Kidney glomerular epithelial cell (primary cell): ENCODE measurements around the gene HIVEP2.

Source experiments
- DNase-seq: peaks from one replicate; lab custom pipeline; 2025; lab: John Stamatoyannopoulos, UW

Gene HIVEP2

GRCh38 chr6:142737368-142738034, 207.5 kb downstream of the HIVEP2 start:
- no peak for DNase-seq

- DNase-seq = no peak
These were observed 209.8 kb downstream of the HIVEP2 start for GRCh38 chr6:142735204-142735603.

GRCh38 chr6:142732790-142733189, 212.2 kb downstream of the HIVEP2 start:
- DNase-seq = no peak

GRCh38 chr6:142731611-142732010, 213.4 kb downstream of the HIVEP2 start:
- DNase-seq = no peak

- no peak for DNase-seq
These were observed 215.4 kb downstream of the HIVEP2 start for GRCh38 chr6:142729618-142730017.

- DNase-seq = no peak
These were observed 216.0 kb downstream of the HIVEP2 start for GRCh38 chr6:142728910-142729481.

GRCh38 chr6:142728364-142728763, 216.6 kb downstream of the HIVEP2 start:
- no peak for DNase-seq

- no peak for DNase-seq
These were observed 218.4 kb downstream of the HIVEP2 start for GRCh38 chr6:142726616-142727015.

GRCh38 chr6:142725024-142725770, 219.8 kb downstream of the HIVEP2 start:
- DNase-seq = no peak

GRCh38 chr6:142722841-142723240, 222.1 kb downstream of the HIVEP2 start:
- DNase-seq = no peak

GRCh38 chr6:142722012-142722411, 223.0 kb downstream of the HIVEP2 start:
- no peak for DNase-seq

GRCh38 chr6:142721215-142721920, 223.6 kb downstream of the HIVEP2 start:
- no peak for DNase-seq

- no peak for DNase-seq
These were observed 226.2 kb downstream of the HIVEP2 start for GRCh38 chr6:142718667-142719191.

- DNase-seq = no peak
These were observed 228.9 kb downstream of the HIVEP2 start for GRCh38 chr6:142716097-142716496.

GRCh38 chr6:142714951-142715785, 229.8 kb downstream of the HIVEP2 start:
- DNase-seq = no peak

- DNase-seq = no peak
These were observed 231.0 kb downstream of the HIVEP2 start for GRCh38 chr6:142713959-142714358.

- DNase-seq = no peak
These were observed 232.7 kb downstream of the HIVEP2 start for GRCh38 chr6:142712231-142712630.

- DNase-seq = no peak
These were observed 236.3 kb downstream of the HIVEP2 start for GRCh38 chr6:142708651-142709050.

GRCh38 chr6:142707255-142707654, 237.7 kb downstream of the HIVEP2 start:
- no peak for DNase-seq

GRCh38 chr6:142706210-142706609, 238.8 kb downstream of the HIVEP2 start:
- DNase-seq = no peak

GRCh38 chr6:142705054-142705453, 239.9 kb downstream of the HIVEP2 start:
- no peak for DNase-seq
